H1 (cell line): Measurements from ENCODE around the gene KCNA4. TPM values are rescaled to one million over a fixed set of nuclear protein-coding genes. Genes with fewer than 3 reads are reported as not detected.
"Not testable (repeated sequence)": the region's sequence is repeated elsewhere in the genome, so short reads cannot be mapped to it uniquely, and the experiment has no call there.

Experiments
- CTCF ChIA-PET: fragments of 300-600 bp; sonication (Branson Sonifier 250); formaldehyde crosslinking; loops from one replicate; lab custom pipeline; 2021; ENCODE audit not compliant: partially characterized antibody; lab: Charles Lee
- POLR2A ChIA-PET: fragments of 300-600 bp; sonication (Branson Sonifier 250); formaldehyde crosslinking; loops from one replicate; lab custom pipeline; 2021; ENCODE audit warnings: inconsistent platforms; ENCODE audit not compliant: partially characterized antibody; lab: Charles Lee
- DNase-seq, 2 experiments: peaks; one replicate each; pipeline versions ENCODE4 v3.0.0 to v3.0.0-alpha.2; 2010 to 2022; ENCODE audit warnings: low spot score in 2 of 2, low read depth in 1 of 2, mixed read lengths in 1 of 2
- FAIRE-seq: peaks from 2 replicates; lab custom pipeline; 2011; peaks lifted over from hg19 to GRCh38; lab: Jason Lieb, UNC
- H2AFZ ChIP-seq: 2 replicates; pipeline ENCODE4 v1.8.1; 2012; ENCODE audit warnings: low read length, inconsistent platforms
- H2AK5ac ChIP-seq: 2 replicates; pipeline ENCODE4 v1.6.1; 2013; ENCODE audit warnings: low read depth, low read length
- H2BK120ac ChIP-seq: replicated peaks from 2 replicates; pipeline ENCODE3; 2013; ENCODE audit warnings: low read depth, low read length, inconsistent platforms
- H2BK12ac ChIP-seq: 2 replicates; pipeline ENCODE4 v1.6.1; 2013; ENCODE audit warnings: low read depth, low read length
- H2BK15ac ChIP-seq: 2 replicates; pipeline ENCODE4 v1.6.1; 2013; ENCODE audit warnings: low read length
- H2BK20ac ChIP-seq: 2 replicates; pipeline ENCODE4 v1.6.1; 2013; ENCODE audit warnings: low read length
- H2BK5ac ChIP-seq: 2 replicates; pipeline ENCODE4 v1.6.1; 2013; ENCODE audit warnings: low read depth, low read length
- H3K14ac ChIP-seq: 2 replicates; pipeline ENCODE4 v1.6.1; 2013; ENCODE audit warnings: inconsistent platforms; ENCODE audit not compliant: insufficient read length
- H3K18ac ChIP-seq: 2 replicates; pipeline ENCODE4 v1.6.1; 2013; ENCODE audit warnings: low read length; ENCODE audit errors: extremely low read depth
- H3K23ac ChIP-seq: 2 replicates; pipeline ENCODE4 v1.6.1; 2013; ENCODE audit warnings: inconsistent platforms; ENCODE audit not compliant: insufficient read length
- H3K23me2 ChIP-seq: 2 replicates; pipeline ENCODE4 v1.6.1; 2013; ENCODE audit warnings: low read depth, low read length
- H3K27ac ChIP-seq: 2 replicates; pipeline ENCODE4 v1.6.1; 2011; ENCODE audit warnings: low read depth, low read length, inconsistent platforms
- H3K27me3 ChIP-seq, 4 experiments: replicated peaks in 1 of 4; 1 replicate in 1 of 4; 2 replicates in 3 of 4; pipeline versions ENCODE4 v1.6.1 to v1.8.1; 2011 to 2013; ENCODE audit warnings: low read length in 3 of 4, mild to moderate bottlenecking in 3 of 4, inconsistent platforms in 2 of 4, mixed read lengths in 2 of 4, moderate library complexity in 1 of 4; ENCODE audit not compliant: control insufficient read depth in 3 of 4, insufficient read depth in 3 of 4; ENCODE audit errors: extremely low read depth in 1 of 4
- H3K36me3 ChIP-seq, 4 experiments: 2 replicates each; pipeline versions ENCODE4 v1.6.1 to v1.8.1; 2011 to 2013; ENCODE audit warnings: mild to moderate bottlenecking in 4 of 4, low read length in 3 of 4, moderate library complexity in 2 of 4, control low read depth in 1 of 4, inconsistent platforms in 1 of 4; ENCODE audit not compliant: insufficient read depth in 4 of 4, control insufficient read depth in 2 of 4
- H3K4ac ChIP-seq: replicated peaks from 2 replicates; pipeline ENCODE3; 2013; ENCODE audit warnings: low read length, low read depth, mixed read lengths, inconsistent platforms; ENCODE audit not compliant: insufficient read length
- H3K4me1 ChIP-seq, 4 experiments: replicated peaks in 1 of 4; 1 replicate in 1 of 4; 2 replicates in 3 of 4; pipeline versions ENCODE4 v1.6.1 to v1.8.1; 2011 to 2013; ENCODE audit warnings: low read length in 3 of 4, inconsistent platforms in 2 of 4, mixed read lengths in 1 of 4; ENCODE audit not compliant: insufficient read depth in 4 of 4, control insufficient read depth in 3 of 4
- H3K4me2 ChIP-seq, 2 experiments: 2 replicates each; pipeline versions ENCODE4 v1.6.1 to v1.8.1; 2011 to 2013; ENCODE audit warnings: low read depth in 2 of 2, low read length in 2 of 2, control low read depth in 1 of 2, inconsistent platforms in 1 of 2, mild to moderate bottlenecking in 1 of 2; ENCODE audit not compliant: insufficient read depth in 1 of 2
- H3K4me3 ChIP-seq, 4 experiments: fragments of 200-600, 300-600 bp in 1 of 4; sonication (generic), shearing (Covaris generic), sonication (Bioruptor Twin) in 1 of 4; 2 replicates each; pipeline versions ENCODE4 v1.5.1 to v1.8.1; 2011 to 2016; ENCODE audit warnings: low read length in 4 of 4, low read depth in 3 of 4, control low read depth in 2 of 4, inconsistent platforms in 2 of 4, mild to moderate bottlenecking in 2 of 4, mixed read lengths in 1 of 4, moderate library complexity in 1 of 4; ENCODE audit not compliant: insufficient read depth in 2 of 4; ENCODE audit errors: extremely low read depth in 1 of 4
- H3K56ac ChIP-seq: replicated peaks from 2 replicates; pipeline ENCODE3; 2013; ENCODE audit warnings: low read depth, mild to moderate bottlenecking, mixed read lengths, low read length, inconsistent platforms; ENCODE audit not compliant: insufficient read length
- H3K79me1 ChIP-seq: 2 replicates; pipeline ENCODE4 v1.6.1; 2013; ENCODE audit warnings: low read depth, low read length, control low read depth
- H3K79me2 ChIP-seq, 2 experiments: 2 replicates each; pipeline versions ENCODE4 v1.6.1 to v1.8.1; 2012 to 2013; ENCODE audit warnings: low read length in 2 of 2, mild to moderate bottlenecking in 2 of 2, inconsistent platforms in 1 of 2; ENCODE audit not compliant: insufficient read depth in 2 of 2, control insufficient read depth in 1 of 2
- H3K9ac ChIP-seq, 4 experiments: replicated peaks in 1 of 4; 1 replicate in 1 of 4; 2 replicates in 3 of 4; pipeline versions ENCODE4 v1.6.1 to v1.8.1; 2011 to 2013; ENCODE audit warnings: low read depth in 3 of 4, low read length in 3 of 4, control low read depth in 2 of 4, mild to moderate bottlenecking in 2 of 4, moderate library complexity in 2 of 4, inconsistent platforms in 1 of 4; ENCODE audit errors: extremely low read depth in 1 of 4
- H3K9me3 ChIP-seq, 2 experiments: 2 replicates each; pipeline versions ENCODE4 v1.6.1 to v1.8.1; 2012 to 2013; ENCODE audit warnings: mild to moderate bottlenecking in 2 of 2, moderate library complexity in 2 of 2, control low read depth in 1 of 2, inconsistent platforms in 1 of 2, low read depth in 1 of 2, low read length in 1 of 2, mixed read lengths in 1 of 2; ENCODE audit not compliant: insufficient read depth in 2 of 2
- H4K20me1 ChIP-seq, 2 experiments: replicated peaks in 1 of 2; 2 replicates each; pipeline versions ENCODE3 to v1.8.1; 2011 to 2013; ENCODE audit warnings: inconsistent platforms in 2 of 2, low read length in 2 of 2, mild to moderate bottlenecking in 1 of 2; ENCODE audit not compliant: insufficient read depth in 2 of 2, control insufficient read depth in 1 of 2
- H4K5ac ChIP-seq: 2 replicates; pipeline ENCODE4 v1.6.1; 2013; ENCODE audit warnings: low read length, low read depth, mixed read lengths, inconsistent platforms; ENCODE audit not compliant: insufficient read length
- H4K8ac ChIP-seq: 2 replicates; pipeline ENCODE4 v1.8.0; 2013; ENCODE audit warnings: mild to moderate bottlenecking, moderate library complexity, low read length, inconsistent platforms; ENCODE audit not compliant: insufficient read depth; ENCODE audit errors: extremely low read depth
- H4K91ac ChIP-seq: replicated peaks from 2 replicates; pipeline ENCODE3; 2013; ENCODE audit warnings: low read length, mixed read lengths, inconsistent platforms; ENCODE audit not compliant: insufficient read length
- CBX5 ChIP-seq: fragments of 300-800, 300-1000 bp; sonication (generic); IDR thresholded peaks from 2 replicates; pipeline ENCODE4 v1.7.1; 2016; ENCODE audit warnings: antibody characterized with exemption, low read length, low read depth
- JUN ChIP-seq: IDR thresholded peaks from 2 replicates; pipeline ENCODE4 v1.6.1; 2011; ENCODE audit warnings: low read depth, mild to moderate bottlenecking, improper control_type of control experiment, low read length
- JUND ChIP-seq: IDR thresholded peaks from 2 replicates; pipeline ENCODE4 v1.6.1; 2011; ENCODE audit warnings: mild to moderate bottlenecking, improper control_type of control experiment, low read length
- KDM5A ChIP-seq: fragments of 200-600 bp; IDR thresholded peaks from 2 replicates; pipeline ENCODE4 v1.7.1; 2012; ENCODE audit warnings: mild to moderate bottlenecking, low read length, inconsistent platforms, mixed read lengths
- RAD21 ChIP-seq, 2 experiments: IDR thresholded peaks in 1 of 2; conservative IDR thresholded peaks in 1 of 2; 2 replicates each; pipeline ENCODE4 v1.6.1; 2011; ENCODE audit warnings: low read depth in 2 of 2, low read length in 2 of 2, improper control_type of control experiment in 1 of 2, inconsistent platforms in 1 of 2, mild to moderate bottlenecking in 1 of 2, moderate library complexity in 1 of 2
- SRF ChIP-seq: IDR thresholded peaks from 2 replicates; pipeline ENCODE4 v1.6.1; 2011; ENCODE audit warnings: mild to moderate bottlenecking, low read depth, low read length, moderate library complexity
- ZNF274 ChIP-seq: IDR thresholded peaks from 2 replicates; pipeline ENCODE4 v1.7.0; 2012; ENCODE audit warnings: low read length, borderline replicate concordance; ENCODE audit errors: extremely low read depth
- WGBS, 2 experiments: shearing (Covaris generic) in 1 of 2; methylation state at CpG; one replicate each; pipeline versions ENCODE4 v1.1.6 to v1.1.7; 2013 to 2015; ENCODE audit warnings: low lambda C conversion rate in 2 of 2, mixed read lengths in 2 of 2, inconsistent platforms in 1 of 2, low coverage in 1 of 2, missing lambda C conversion rate in 1 of 2; ENCODE audit not compliant: insufficient replicate concordance in 2 of 2, insufficient coverage in 1 of 2, insufficient read length in 1 of 2; ENCODE audit errors: extremely low coverage in 1 of 2, missing lambda C conversion rate in 1 of 2; 5-methylcytosine and 5-hydroxymethylcytosine counted together
- polyA plus RNA-seq, 7 experiments: library from polyadenylated mRNA; depleted of rRNA in 3 of 7; stranded (reverse) in 5 of 7; unstranded in 2 of 7; fragments of >200 nt in 5 of 7; fragments of 200-250 nt in 2 of 7; gene quantifications; 1 replicate in 5 of 7; 2 replicates in 1 of 7; 4 replicates in 1 of 7; pipeline versions ENCODE4 v1.2.1 to v1.2.3, GENCODE V29; 2011 to 2013; ENCODE audit warnings: missing spikeins in 2 of 7, mixed read lengths in 2 of 7
- total RNA-seq: library from RNA; stranded (reverse); fragmentation: NEBNext Ultra II Directional; extraction: Animal tissue kit (Norgen Biotek cat#: 25700); gene quantifications from 2 replicates; pipeline ENCODE4 v1.2.1, GENCODE V29; 2021

KCNA4 gene
- total and polyA plus RNA-seq, 2 of the 8 experiments (the other 6 are each of a cell fraction or from before 2014, with no cell fraction given), result not detected

DNA sequence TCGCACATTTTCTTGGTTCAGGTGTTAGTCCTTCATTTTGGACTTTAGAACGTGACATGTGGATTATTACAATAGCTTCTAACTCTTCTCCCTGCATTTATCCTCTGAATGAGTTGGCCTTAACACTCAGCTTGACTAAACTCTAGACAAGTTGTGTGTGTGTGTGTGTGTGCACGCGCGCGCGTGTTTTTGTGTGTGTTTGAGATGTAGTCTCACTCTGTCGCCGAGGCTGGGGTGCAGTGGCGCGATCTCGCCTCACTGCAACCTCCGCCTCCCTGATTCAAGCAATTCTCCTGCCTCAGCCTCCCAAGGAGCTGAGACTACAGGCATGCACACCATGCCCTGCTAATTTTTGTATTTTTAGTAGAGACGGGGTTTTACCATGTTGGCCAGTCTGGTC is 24.3 kb upstream of the KCNA4 start (continued):
- TF ChIP-seq RAD21 (IDR thresholded peaks at IDR 0.05 in 1 of 2, conservative IDR thresholded peaks at IDR 0.05 in 1 of 2; ENCODE audit: low read depth in 2 of 2, low read length in 2 of 2), result no peak
- TF ChIP-seq SRF, result no peak
- TF ChIP-seq JUND, result no peak
- TF ChIP-seq KDM5A, result no peak
- TF ChIP-seq ZNF274, result no peak
- TF ChIP-seq CBX5, result no peak
- TF ChIP-seq JUN, result no peak
- TF ChIP-seq, all 59 proteins: peak for 0

DNA sequence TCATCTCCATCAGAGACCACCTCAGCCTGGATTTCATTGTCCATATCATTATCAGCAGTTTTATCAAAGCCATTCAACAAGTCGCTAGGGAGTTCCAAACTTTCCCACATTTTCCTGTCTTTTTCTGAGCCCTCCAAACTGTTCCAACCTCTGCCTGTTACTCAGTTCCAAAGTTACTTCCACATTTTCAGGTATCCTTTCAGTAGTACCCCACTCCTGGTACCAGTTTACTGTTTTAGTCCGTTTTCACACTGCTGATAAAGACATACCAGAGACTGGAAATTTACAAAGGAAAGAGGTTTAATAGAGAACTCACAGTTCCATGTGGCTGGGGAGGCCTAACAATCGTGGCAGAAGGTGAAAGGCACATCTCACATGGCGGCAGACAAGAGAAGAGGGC is 17.9 kb upstream of the KCNA4 start:
- peaks cover 11 to 12% of the 10 kb centered on the region in 2 experiments; a peak in 3 of 4 replicates for H3K9me3 ChIP-seq
- H2BK20ac ChIP-seq, H3K23ac ChIP-seq, H3K4me3 ChIP-seq, H2BK5ac ChIP-seq, H3K4ac ChIP-seq, H2AK5ac ChIP-seq, H3K23me2 ChIP-seq, H3K18ac ChIP-seq, H3K4me1 ChIP-seq, POLR2A ChIA-PET, H2AFZ ChIP-seq, H3K79me2 ChIP-seq, H4K91ac ChIP-seq, H3K9ac ChIP-seq, H4K20me1 ChIP-seq, H3K36me3 ChIP-seq, H4K8ac ChIP-seq, H3K4me2 ChIP-seq, H2BK120ac ChIP-seq, H3K79me1 ChIP-seq, H4K5ac ChIP-seq, H2BK15ac ChIP-seq, H3K56ac ChIP-seq, H3K14ac ChIP-seq, DNase-seq, H2BK12ac ChIP-seq, H3K27ac ChIP-seq, FAIRE-seq: not testable (repeated sequence)
- CTCF ChIA-PET, result interaction anchor here (1.1 to 3.2 kb wide), 2 partner anchors 12 to 136 kb away, joined by 3 to 9 read pairs; no protein-coding TSS in a partner anchor
- peaks cover 20 to 54% (median 30%) of the 10 kb centered on the region in 4 experiments for H3K27me3 ChIP-seq
- WGBS, 2 experiments, result 91% methylated on average over 4 of the region's 4 CpGs; no CpG with 5 or more reads in 1 of the 2 experiments
